SK-N-SH (cell line): ENCODE data around the gene AP1M2.

Experiments
- GABPA ChIP-seq: IDR thresholded peaks from 2 replicates; pipeline ENCODE4 v1.4.0; 2012; ENCODE audit warnings: low read depth, mild to moderate bottlenecking
- RXRA ChIP-seq: IDR thresholded peaks from 2 replicates; pipeline ENCODE4 v1.4.0; 2012; ENCODE audit warnings: low read depth, mild to moderate bottlenecking, borderline replicate concordance
- SMC3 ChIP-seq: IDR thresholded peaks from 2 replicates; pipeline ENCODE4 v1.6.1; 2012; ENCODE audit warnings: low read depth, low read length, improper control_type of control experiment
- TF ChIP-seq, protein P1 (sequence below): fragments of 200-600 bp; sonication (generic); IDR thresholded peaks from 2 replicates; pipeline ENCODE4 v1.6.1; 2017; ENCODE audit warnings: antibody characterized with exemption, mild to moderate bottlenecking, moderate library complexity
- TF ChIP-seq, protein P2 (sequence below): IDR thresholded peaks from 2 replicates; pipeline ENCODE4 v1.4.0; 2012; ENCODE audit warnings: low read depth, borderline replicate concordance

DNA sequence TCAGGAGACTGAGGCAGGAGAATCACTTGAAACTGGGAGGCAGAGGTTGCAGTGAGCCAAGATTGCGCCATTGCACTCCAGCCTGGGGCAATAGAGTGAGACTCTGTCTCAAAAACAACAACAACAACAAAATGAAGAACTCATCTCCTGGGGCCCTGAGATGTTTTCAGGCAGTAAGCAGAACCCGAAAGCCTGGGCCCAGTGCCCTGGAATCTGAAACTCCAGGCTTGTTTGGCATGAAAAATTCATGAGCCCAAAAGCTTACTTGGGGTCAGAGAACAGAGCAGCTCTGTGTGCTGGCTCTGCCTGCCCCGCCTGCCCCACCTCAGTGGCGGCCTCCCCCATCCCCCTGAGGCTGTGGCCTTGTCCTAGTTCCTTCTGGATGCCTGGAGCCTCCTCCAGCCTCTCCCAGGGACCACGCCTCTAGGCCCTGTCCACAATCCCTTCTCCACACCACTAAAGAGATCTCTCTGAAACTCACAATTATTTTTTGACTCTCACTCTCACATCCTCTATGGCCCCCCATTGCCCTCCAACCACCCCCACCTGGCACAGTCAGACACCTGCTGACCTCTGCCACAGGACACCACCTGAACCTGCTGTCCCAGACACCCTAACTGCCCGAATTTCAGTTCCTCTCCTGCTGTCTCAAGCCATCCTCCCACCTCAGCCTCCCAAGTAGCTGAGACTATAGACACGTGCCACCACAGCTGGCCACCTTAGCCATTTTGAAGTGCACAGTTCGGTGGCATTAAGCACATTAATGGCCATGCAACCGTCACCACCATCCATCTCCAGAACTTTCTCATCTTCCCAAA, 6.9 kb upstream of the AP1M2 start:
- TF ChIP-seq RXRA (no peak), SMC3 (no peak), GABPA (no peak)
- TF ChIP-seq, protein P1, sequence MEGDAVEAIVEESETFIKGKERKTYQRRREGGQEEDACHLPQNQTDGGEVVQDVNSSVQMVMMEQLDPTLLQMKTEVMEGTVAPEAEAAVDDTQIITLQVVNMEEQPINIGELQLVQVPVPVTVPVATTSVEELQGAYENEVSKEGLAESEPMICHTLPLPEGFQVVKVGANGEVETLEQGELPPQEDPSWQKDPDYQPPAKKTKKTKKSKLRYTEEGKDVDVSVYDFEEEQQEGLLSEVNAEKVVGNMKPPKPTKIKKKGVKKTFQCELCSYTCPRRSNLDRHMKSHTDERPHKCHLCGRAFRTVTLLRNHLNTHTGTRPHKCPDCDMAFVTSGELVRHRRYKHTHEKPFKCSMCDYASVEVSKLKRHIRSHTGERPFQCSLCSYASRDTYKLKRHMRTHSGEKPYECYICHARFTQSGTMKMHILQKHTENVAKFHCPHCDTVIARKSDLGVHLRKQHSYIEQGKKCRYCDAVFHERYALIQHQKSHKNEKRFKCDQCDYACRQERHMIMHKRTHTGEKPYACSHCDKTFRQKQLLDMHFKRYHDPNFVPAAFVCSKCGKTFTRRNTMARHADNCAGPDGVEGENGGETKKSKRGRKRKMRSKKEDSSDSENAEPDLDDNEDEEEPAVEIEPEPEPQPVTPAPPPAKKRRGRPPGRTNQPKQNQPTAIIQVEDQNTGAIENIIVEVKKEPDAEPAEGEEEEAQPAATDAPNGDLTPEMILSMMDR, result no peak
- TF ChIP-seq, protein P2, sequence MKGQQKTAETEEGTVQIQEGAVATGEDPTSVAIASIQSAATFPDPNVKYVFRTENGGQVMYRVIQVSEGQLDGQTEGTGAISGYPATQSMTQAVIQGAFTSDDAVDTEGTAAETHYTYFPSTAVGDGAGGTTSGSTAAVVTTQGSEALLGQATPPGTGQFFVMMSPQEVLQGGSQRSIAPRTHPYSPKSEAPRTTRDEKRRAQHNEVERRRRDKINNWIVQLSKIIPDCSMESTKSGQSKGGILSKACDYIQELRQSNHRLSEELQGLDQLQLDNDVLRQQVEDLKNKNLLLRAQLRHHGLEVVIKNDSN, result no peak
